Subcutaneous adipose tissue (tissue), 4 donors: ENCODE measurements around the gene GLIPR1L1. TPM values are rescaled to one million over a fixed set of nuclear protein-coding genes. Genes with fewer than 3 reads are reported as not detected.

ENCODE experiments used
- CTCF ChIP-seq: fragments of 450-650 bp; IDR thresholded peaks from one replicate; pipeline ENCODE4 v1.5.1; 2016; ENCODE audit warnings: low read depth, mild to moderate bottlenecking, control low read depth, antibody characterized with exemption, moderate library complexity
- total RNA-seq, 4 donors: library from RNA; depleted of rRNA; stranded (reverse); fragments of >200 nt; gene quantifications; one replicate each; pipeline ENCODE4 v1.1.0, GENCODE V29; 2016

GLIPR1L1 gene
- total RNA-seq, 4 donors from 2014 or later, result not detected

GRCh38 chr12:75302781-75303180 is 31.7 kb upstream of the GLIPR1L1 start:
- TF ChIP-seq CTCF, result no peak

DNA sequence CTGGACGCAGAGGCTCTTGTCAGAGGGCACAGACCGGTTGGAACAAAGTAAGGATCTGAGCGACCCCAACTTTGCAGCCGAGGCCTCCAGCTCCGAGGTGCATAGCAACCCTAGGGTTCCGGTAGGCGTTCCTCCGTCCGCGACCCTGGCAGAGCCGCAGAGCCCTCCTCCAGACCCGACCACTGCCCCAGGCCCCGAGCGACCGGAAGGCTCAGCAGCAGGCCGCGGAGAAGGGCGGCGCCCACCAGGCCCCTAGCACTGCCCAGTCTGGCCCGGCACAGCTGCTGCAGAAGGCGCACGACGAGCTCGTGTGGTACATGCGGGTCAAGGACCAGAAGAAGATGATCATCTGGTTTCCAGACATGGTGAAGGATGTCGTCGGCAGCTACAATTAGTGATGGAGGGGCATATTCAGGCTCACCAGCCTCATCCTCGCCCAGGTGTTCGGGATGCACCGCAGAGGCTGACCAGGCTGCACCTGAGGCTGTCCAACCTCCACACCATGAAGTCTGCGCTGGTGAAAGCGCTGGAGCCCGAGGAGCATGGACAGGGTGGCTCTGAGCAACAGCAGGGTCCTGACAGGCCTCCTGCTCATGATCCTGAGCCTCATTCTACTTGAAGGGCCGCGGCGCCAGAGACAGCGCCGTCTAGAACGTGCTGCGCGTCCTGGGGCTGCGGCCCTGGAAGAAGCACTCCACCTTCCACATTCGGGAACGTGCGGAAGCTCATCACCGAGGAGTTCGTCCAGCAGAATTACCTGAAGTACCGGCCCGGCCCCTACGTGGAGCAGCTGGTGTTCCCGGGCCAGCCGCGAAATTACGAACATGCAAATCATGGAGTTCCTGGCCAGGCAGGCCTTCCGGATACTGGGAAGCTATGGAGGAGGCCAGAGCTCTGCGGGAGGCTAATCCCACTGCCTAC is 28.8 kb upstream of the GLIPR1L1 start:
- no peak for TF ChIP-seq CTCF

DNA sequence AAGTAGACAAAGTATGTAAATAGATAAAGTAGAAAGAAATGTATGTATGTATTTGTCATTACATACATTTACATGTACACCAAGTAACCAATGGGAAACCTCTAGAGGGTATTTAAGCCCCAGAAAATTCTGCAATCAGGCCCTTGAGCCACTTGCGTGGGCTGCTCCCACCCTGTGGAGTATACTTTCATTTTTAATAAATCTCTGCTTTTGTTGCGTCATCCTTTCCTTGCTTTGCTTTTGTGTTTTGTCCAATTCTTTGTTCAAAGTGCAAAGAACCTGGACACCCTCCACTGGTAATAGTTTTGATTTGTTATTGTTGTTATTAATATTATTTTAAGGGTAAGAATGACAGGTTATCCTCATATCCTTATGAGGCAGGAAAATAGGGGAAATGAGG is 26.2 kb upstream of the GLIPR1L1 start:
- TF ChIP-seq CTCF, result no peak

GRCh38 chr12:75311369-75311768 is 23.1 kb upstream of the GLIPR1L1 start:
- no peak for TF ChIP-seq CTCF

DNA sequence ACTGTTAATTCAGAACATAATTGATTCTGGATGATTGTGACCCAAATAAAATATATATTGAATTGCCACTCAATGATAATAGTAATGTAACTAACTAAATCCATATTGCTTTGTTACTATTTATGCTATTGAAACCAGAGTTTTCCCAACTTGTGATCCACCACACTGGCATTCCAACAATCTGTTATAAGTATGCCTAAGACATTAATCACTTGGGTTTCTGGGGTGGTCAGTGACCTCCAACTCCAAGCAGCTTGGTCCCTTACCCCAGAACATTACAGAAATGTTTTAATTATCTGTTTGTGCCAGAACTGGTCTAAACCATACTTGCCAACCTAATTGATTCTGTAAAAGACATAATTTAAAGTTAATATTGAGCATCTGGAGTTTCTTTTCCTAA is 19.0 kb upstream of the GLIPR1L1 start:
- no peak for TF ChIP-seq CTCF

DNA sequence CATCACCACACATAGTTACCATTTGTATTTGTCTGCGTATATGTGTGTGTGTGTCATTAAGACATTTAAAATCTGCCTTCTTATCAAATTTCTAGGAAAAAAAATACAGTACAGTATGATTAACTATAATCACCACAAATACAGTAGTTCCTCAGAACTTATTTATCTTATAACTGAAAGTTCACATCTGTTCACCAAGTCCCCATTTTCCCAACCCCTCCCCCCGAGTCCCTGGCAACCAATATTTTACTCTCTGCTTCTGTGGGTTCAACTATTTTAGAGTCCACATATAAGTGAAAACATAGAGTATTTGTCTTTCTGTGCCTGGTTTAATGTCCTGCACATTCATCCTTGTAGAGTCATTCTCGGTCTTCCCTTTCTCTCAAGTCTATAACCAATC is 16.7 kb upstream of the GLIPR1L1 start:
- TF ChIP-seq CTCF, result no peak

DNA sequence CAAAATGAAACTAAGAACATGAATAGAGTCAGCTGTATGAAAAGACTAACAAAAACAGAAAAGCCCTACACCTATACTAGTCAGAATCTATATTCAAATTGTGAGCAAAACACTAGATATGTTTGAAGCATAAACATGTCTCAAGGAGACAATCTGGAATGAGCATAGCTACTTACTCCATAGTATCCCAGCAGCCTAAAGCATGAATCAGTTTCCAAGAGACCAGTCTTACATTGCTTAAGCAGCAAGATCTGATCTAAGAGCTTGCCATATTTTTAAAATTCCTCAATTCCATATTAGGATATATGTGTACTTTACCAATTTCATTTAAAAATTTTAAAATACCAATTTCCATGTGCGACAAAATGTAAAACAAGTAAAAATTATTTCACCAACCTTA is 12.0 kb upstream of the GLIPR1L1 start:
- TF ChIP-seq CTCF, result no peak
